Stimulated activated effector memory CD8-positive, alpha-beta T cell treated with anti-CD3 and anti-CD28 coated beads, Interleukin-12 subunit alpha, Interleukin-12 subunit beta, amount 100 ng/mL, for 72 hours (primary cell): ENCODE measurements around the gene TCP11.

Experiments used
- ATAC-seq: fragments of 150-1000 bp; cut with Tn5 transposase; 2 replicates; pipeline ENCODE4 v1.10.0; 2021
- DNase-seq, 2 donors: peaks; one replicate each; pipeline ENCODE4 v3.0.0; 2021 to 2022; ENCODE audit warnings: low spot score in 2 of 2
- H3K27ac Mint-ChIP-seq: one replicate; pipeline ENCODE4 v1.8.0; 2022; ENCODE audit warnings: mild to moderate bottlenecking, mixed read lengths
- H3K36me3 Mint-ChIP-seq: one replicate; pipeline ENCODE4 v1.8.0; 2022; ENCODE audit warnings: mild to moderate bottlenecking, mixed read lengths
- H3K4me1 Mint-ChIP-seq: one replicate; pipeline ENCODE4 v1.8.0; 2022; ENCODE audit warnings: mixed read lengths
- H3K4me3 Mint-ChIP-seq: one replicate; pipeline ENCODE4 v1.8.0; 2022; ENCODE audit warnings: mild to moderate bottlenecking, mixed read lengths
- H3K9me3 Mint-ChIP-seq: one replicate; pipeline ENCODE4 v1.8.0; 2022; ENCODE audit warnings: mixed read lengths

TCP11 gene

DNA sequence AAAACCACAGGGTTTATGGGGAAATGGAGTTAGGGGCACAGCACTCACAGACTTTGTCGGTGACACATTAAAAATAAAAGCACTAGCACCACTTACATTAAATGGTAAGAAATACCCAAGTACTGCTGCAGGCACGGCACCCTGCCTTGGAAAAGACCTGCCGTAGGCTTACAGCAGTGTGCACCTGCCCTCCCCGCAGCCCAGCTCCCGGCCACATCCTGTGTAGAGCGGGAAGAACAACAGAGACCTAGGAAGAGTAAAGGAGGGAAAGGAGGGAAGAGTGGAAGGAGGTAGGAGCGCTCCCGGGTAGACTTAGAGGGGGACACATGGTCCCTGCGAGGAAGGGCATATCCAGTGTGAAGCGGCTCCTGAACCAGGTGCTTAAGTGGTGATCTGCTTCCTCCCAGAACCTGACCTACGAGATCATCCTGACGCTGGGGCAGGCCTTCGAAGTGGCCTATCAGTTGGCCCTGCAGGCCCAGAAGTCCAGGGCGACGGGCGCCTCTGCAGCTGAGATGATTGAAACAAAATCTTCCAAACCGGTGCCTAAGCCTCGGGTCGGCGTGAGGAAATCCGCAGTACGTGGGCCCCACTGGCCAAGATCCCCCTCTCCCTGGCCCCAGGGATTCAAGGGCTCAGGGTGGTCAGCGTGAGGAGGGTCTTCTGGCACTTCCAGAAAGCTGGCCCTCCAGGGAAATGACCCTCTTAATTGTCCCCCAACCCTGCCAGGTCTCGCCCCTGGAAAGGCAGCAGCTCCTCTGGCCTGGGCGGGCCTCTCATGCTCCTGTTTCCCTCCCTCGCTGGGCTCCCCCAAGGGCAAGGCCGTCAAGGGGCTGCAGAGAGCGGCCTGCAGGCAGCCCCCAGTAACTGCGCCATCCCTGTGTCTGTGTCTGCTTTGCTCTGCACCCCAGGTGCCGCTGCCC, 55.5 kb downstream of the TCP11 start:
- ATAC-seq: no peak
- Mint-ChIP-seq H3K27ac (no peak overlapping the region), H3K9me3 (no peaks in the 10 kb centered on the region), H3K36me3 (peaks cover 14% of the 10 kb centered on the region), H3K4me1 (no peaks in the 10 kb centered on the region), H3K4me3 (no peak overlapping the region)
- no peak for DNase-seq

GRCh38 chr6:35084511-35085203, 56.5 kb downstream of the TCP11 start:
- no peak for ATAC-seq
- peaks cover 7% of the 10 kb centered on the region for H3K36me3 Mint-ChIP-seq
- no peaks in the 10 kb centered on the region for H3K9me3 Mint-ChIP-seq
- H3K4me3 Mint-ChIP-seq: no peak overlapping the region
- no peaks in the 10 kb centered on the region for H3K4me1 Mint-ChIP-seq
- no peak for DNase-seq
- no peak overlapping the region for H3K27ac Mint-ChIP-seq

DNA sequence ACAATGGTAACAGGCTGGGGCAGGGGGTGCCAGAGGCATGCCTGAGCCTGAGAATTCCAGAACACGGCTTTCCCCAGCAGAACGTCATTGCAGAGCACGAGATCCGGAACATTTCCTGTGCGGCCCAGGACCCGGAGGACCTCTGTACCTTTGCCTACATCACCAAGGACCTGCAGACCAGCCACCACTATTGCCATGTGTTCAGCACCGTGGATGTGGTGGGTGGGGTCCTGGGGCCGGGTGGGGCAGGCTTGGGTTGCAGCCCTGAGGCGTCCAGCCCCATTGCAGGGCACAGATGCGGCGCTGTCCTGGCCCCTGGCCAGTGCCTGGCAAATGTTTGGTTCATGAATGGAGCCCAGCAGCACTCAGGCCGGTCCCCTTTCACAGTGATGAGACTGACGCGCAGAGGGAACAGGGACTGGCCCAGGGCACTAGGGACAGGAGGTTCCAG, 57.1 kb downstream of the TCP11 start:
- DNase-seq (no peak), ATAC-seq (no peak)
- Mint-ChIP-seq H3K4me1 (no peaks in the 10 kb centered on the region), H3K4me3 (no peak overlapping the region), H3K36me3 (peaks cover 7% of the 10 kb centered on the region), H3K9me3 (no peaks in the 10 kb centered on the region), H3K27ac (no peak overlapping the region)

DNA sequence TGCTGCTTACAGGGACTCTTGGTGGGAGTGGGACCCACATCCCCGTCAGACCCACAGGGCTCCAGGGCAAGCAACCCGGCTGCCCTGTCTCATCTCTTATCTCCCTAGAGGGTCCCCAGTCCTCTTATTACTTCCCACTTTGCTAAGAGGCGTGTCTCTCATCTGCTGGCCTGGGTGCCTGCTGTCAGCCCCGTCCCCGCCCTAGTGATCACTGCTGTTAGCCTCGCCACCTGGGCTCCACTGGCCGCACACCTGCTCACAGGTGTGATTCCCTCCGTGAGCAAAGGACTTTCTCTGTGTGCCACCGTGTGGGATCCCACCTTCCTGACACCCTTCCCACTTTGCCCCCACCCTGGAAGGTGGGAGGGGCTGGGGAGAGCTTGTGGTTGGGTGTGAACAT, 57.6 kb downstream of the TCP11 start:
- H3K9me3 Mint-ChIP-seq: no peaks in the 10 kb centered on the region
- ATAC-seq: no peak
- no peak overlapping the region for H3K4me3 Mint-ChIP-seq
- no peak overlapping the region for H3K27ac Mint-ChIP-seq
- peaks cover 2% of the 10 kb centered on the region for H3K36me3 Mint-ChIP-seq
- DNase-seq: no peak
- H3K4me1 Mint-ChIP-seq: no peaks in the 10 kb centered on the region

GRCh38 chr6:35082733-35083403, 58.3 kb downstream of the TCP11 start:
- Mint-ChIP-seq H3K36me3 (no peaks in the 10 kb centered on the region), H3K27ac (peak overlapping the region; percentile 64)

GRCh38 chr6:35082046-35082732, 59.0 kb downstream of the TCP11 start:
- Mint-ChIP-seq H3K4me1 (no peaks in the 10 kb centered on the region), H3K36me3 (no peaks in the 10 kb centered on the region), H3K27ac (peak overlapping the region; percentile 64), H3K9me3 (no peaks in the 10 kb centered on the region), H3K4me3 (no peak overlapping the region)
- DNase-seq: no peak
- no peak for ATAC-seq

More at GRCh38 chr6:35082733-35083403, 58.3 kb downstream of the TCP11 start:
- no peaks in the 10 kb centered on the region for H3K4me1 Mint-ChIP-seq
- DNase-seq (no peak), ATAC-seq (no peak)
- no peaks in the 10 kb centered on the region for H3K9me3 Mint-ChIP-seq
- no peak overlapping the region for H3K4me3 Mint-ChIP-seq

GRCh38 chr6:35081426-35081851, 59.7 kb downstream of the TCP11 start:
- H3K4me3 Mint-ChIP-seq: no peak overlapping the region
- H3K9me3 Mint-ChIP-seq: no peaks in the 10 kb centered on the region
- DNase-seq (no peak), ATAC-seq (no peak)
- no peaks in the 10 kb centered on the region for H3K4me1 Mint-ChIP-seq
- H3K27ac Mint-ChIP-seq: no peak overlapping the region
- no peaks in the 10 kb centered on the region for H3K36me3 Mint-ChIP-seq

- Mint-ChIP-seq H3K27ac (no peak overlapping the region), H3K4me1 (no peaks in the 10 kb centered on the region), H3K36me3 (no peaks in the 10 kb centered on the region), H3K4me3 (no peak overlapping the region), H3K9me3 (no peaks in the 10 kb centered on the region)
- DNase-seq: no peak
- ATAC-seq: no peak
Measured at GRCh38 chr6:35080821-35081425, 60.2 kb downstream of the TCP11 start.

DNA sequence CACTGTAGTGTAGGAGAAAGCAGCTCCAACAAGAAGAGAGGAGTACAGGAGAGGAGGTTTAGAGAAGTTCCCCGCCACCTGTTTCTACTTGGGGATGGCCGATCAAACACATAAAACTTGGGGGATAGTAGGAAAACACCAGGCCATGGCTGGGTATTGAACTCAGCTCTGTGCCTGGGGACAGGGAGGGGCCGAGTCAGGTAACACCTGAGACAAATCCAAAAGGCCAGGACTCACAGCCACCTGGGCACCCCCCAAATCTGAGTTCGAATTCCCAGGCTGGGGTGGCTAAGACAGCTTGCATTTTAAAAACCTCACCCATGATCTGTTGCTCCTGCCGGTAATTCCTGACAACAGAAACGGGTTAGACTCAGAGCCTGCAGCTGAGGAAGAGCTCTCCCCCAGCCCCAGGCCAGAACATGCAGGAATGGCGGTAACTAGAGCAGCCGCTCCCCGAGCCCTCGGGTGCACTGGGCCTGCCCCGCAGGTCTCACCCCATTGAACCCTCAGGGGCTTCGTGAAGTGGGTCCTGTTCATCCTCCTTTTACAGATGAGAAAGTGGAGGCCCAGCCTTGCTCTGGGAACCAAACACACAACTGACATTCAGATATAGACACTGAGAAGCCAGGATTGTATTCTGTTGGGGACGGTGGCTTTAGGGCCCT, 61.0 kb downstream of the TCP11 start:
- H3K4me3 Mint-ChIP-seq: no peak overlapping the region
- no peak for ATAC-seq
- H3K36me3 Mint-ChIP-seq: no peaks in the 10 kb centered on the region
- H3K4me1 Mint-ChIP-seq: no peaks in the 10 kb centered on the region
- H3K27ac Mint-ChIP-seq: no peak overlapping the region
- H3K9me3 Mint-ChIP-seq: no peaks in the 10 kb centered on the region
- no peak for DNase-seq

GRCh38 chr6:35079311-35080000, 61.7 kb downstream of the TCP11 start:
- ATAC-seq (no peak), DNase-seq (no peak)
- no peak overlapping the region for H3K27ac Mint-ChIP-seq
- H3K4me3 Mint-ChIP-seq: no peak overlapping the region
- H3K4me1 Mint-ChIP-seq: no peaks in the 10 kb centered on the region
- no peaks in the 10 kb centered on the region for H3K36me3 Mint-ChIP-seq
- no peaks in the 10 kb centered on the region for H3K9me3 Mint-ChIP-seq

- DNase-seq (no peak), ATAC-seq (no peak)
- Mint-ChIP-seq H3K9me3 (no peaks in the 10 kb centered on the region), H3K27ac (no peak overlapping the region), H3K4me3 (no peak overlapping the region), H3K4me1 (no peaks in the 10 kb centered on the region), H3K36me3 (no peaks in the 10 kb centered on the region)
Measured at GRCh38 chr6:35078896-35079295, 62.2 kb downstream of the TCP11 start.

- no peaks in the 10 kb centered on the region for H3K36me3 Mint-ChIP-seq
- no peaks in the 10 kb centered on the region for H3K9me3 Mint-ChIP-seq
- no peak for ATAC-seq
- no peak overlapping the region for H3K4me3 Mint-ChIP-seq
- H3K4me1 Mint-ChIP-seq: no peaks in the 10 kb centered on the region
- DNase-seq: no peak
- no peak overlapping the region for H3K27ac Mint-ChIP-seq
Measured at GRCh38 chr6:35078226-35078850, 62.8 kb downstream of the TCP11 start.

GRCh38 chr6:35077713-35078105, 63.4 kb downstream of the TCP11 start:
- no peak for ATAC-seq
- H3K9me3 Mint-ChIP-seq: no peaks in the 10 kb centered on the region
- no peaks in the 10 kb centered on the region for H3K36me3 Mint-ChIP-seq
- no peaks in the 10 kb centered on the region for H3K4me1 Mint-ChIP-seq
- no peak for DNase-seq
- H3K27ac Mint-ChIP-seq: no peak overlapping the region
- H3K4me3 Mint-ChIP-seq: no peak overlapping the region
